GF-D8 (cell line): Measurements from ENCODE around the gene SLX4IP.
"Not testable (repeated sequence)": the region's sequence is repeated elsewhere in the genome, so short reads cannot be mapped to it uniquely, and the experiment has no call there.

ENCODE experiments used
- DNase-seq: peaks from one replicate; lab custom pipeline; 2025; lab: John Stamatoyannopoulos, UW

The SLX4IP gene

DNA sequence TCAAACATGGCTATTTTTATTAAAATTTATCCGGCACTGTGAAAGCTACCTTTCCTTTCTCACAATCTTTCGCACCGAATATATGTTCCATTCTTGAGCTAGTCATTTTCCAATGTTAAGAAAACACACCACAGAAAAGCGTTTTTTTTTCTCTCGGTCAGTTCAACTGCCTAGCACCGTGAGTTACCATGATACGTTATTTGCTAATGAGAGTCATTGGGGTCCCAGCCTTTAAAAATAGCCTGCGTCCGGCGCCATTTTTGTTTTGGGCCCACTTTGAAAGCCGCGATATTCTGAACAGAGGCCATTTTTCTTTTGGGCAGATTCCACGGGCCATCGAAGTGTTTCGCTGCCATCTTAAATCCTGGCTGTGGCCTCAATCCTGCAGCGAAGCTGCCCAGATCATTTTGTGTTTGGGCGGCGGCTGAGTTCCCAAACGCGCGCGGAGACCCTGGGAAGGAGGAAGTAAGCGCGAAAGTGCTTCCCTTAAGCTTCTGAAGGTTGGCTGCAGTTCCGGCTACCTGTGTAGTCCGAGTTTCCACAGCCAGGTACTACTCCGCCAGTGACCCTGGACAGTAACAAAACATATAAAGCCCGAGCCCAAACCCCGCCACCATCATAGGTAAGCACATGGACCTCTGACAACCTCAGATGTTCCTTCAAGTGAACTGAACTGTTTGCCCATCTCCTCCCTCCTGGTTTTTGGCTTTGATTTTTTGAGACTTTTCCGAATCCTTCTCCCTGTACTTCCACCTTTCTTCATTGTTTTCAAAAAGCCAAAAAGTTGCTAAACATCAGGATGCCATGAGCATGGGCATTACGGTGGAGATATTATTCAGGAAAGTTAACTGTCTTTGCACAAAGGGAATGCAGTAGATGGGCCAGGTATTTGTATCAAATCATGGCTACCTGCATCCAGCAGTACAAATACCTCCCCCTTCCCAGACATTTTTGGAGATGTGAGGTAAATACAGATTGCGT, at the start of gene SLX4IP:
SLX4IP (plus strand) TSS at position 474 of the 981 bp plus-strand sequence. CDS start 22,900 bp downstream, outside the sequence.
- peak; percentile 93 for DNase-seq

- no peak for DNase-seq
Observed at GRCh38 chr20:10385850-10386544, 49.1 kb upstream of the SLX4IP start.

GRCh38 chr20:10387686-10388085, 47.4 kb upstream of the SLX4IP start:
- no peak for DNase-seq

- DNase-seq, result no peak
Observed at GRCh38 chr20:10388597-10388996, 46.5 kb upstream of the SLX4IP start.

GRCh38 chr20:10390709-10391108, 44.4 kb upstream of the SLX4IP start:
- DNase-seq, result no peak

GRCh38 chr20:10394752-10395151, 40.4 kb upstream of the SLX4IP start:
- not testable (repeated sequence) for DNase-seq

DNA sequence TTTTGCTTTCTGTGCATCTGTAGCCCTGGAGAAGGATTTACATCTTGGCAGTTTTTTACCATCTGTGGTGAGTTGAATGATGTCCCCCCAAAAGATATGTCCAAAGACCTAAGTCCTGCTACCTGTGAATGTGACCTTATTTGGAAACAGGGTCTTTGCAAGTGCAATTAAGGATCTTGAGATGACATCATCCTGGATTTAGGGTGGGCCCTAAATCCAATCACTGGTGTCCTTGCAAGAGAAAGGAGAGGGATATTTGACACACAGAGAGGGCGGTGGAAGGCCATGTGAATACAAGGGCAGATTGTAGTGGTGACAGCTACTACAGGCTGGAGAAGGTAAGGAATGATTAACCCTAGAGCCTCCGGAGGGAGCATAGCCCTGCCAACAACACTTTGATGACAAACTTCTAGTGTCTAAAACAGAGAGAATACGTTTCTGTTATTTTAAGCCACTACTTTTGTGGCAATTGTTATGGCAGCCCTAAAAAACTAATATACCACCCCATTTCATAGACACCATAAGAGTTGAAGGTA, 36.2 kb upstream of the SLX4IP start:
- no peak for DNase-seq

GRCh38 chr20:10402938-10403608, 32.0 kb upstream of the SLX4IP start:
- DNase-seq, result no peak

DNA sequence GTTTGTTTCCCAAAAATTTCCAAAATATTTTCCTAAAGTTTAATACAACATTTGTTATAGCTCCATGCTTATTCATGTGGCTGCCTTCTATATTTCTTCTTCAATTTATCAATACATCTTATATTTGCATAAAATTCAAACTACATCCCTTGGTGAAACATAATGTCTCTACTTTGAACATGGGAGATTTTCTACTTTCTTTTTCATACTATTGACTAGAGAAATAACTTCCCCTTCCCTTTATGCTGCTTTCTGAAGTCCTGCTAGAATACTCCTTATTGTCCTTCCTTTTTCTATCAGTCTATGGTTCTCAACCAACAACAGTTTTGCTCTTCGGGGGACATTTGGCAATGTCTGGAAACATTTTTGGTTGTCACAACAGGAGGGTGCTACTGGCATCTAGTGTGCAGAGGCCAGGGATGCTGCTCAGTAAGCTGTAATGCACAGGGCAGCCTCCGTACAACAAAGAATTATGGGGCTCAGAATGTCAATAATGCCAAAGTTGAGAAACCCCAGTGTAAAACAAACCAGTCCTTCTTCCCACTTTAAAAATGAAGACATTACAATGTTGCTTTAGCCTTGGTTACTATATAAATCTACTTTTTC, 31.0 kb upstream of the SLX4IP start:
- DNase-seq, result no peak

GRCh38 chr20:10404959-10405530, 30.1 kb upstream of the SLX4IP start:
- DNase-seq, result no peak

- DNase-seq, result no peak
Observed at GRCh38 chr20:10408108-10408813, 26.8 kb upstream of the SLX4IP start.

DNA sequence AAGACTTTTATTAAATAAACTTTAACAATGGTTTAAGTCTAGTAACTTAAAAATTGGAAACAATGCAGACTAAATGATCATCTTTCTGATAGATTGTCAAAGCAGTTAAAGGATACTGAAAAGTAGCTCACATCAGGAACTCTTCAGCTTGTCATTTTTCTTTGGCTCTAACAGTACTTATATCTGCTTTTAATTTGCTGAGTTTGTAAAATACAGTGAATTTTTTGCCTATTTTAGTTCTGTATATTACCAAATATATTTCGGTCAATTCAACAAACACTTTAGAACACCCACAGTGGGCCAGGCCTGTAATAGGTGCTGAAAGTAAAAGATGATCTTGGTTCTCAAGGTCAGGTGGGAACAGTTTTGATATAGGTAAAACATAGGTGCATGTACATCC, 23.4 kb upstream of the SLX4IP start:
- DNase-seq, result no peak

GRCh38 chr20:10412591-10413408, 22.3 kb upstream of the SLX4IP start:
- DNase-seq, result no peak

- no peak for DNase-seq
Observed at GRCh38 chr20:10415013-10415650, 20.0 kb upstream of the SLX4IP start.

DNA sequence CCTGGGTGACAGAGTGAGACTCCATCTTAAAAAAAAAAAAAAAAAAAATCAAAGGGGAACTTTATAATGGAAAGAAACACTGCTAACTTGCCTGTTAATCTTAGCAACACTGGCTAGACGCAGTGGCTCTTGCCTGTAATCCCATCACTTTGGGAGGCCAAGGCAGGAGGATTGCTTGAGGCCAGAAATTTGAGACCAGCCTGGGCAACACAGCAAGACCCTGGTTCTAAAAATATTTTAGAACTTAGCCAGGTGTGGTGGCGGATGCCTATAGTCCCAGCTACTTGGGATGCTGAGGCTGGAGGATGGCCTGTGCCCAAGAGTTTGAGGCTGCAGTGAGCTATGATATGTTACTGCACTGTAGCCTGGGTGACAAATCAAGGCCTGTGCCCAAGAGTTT, 17.9 kb upstream of the SLX4IP start:
- not testable (repeated sequence) for DNase-seq

DNA sequence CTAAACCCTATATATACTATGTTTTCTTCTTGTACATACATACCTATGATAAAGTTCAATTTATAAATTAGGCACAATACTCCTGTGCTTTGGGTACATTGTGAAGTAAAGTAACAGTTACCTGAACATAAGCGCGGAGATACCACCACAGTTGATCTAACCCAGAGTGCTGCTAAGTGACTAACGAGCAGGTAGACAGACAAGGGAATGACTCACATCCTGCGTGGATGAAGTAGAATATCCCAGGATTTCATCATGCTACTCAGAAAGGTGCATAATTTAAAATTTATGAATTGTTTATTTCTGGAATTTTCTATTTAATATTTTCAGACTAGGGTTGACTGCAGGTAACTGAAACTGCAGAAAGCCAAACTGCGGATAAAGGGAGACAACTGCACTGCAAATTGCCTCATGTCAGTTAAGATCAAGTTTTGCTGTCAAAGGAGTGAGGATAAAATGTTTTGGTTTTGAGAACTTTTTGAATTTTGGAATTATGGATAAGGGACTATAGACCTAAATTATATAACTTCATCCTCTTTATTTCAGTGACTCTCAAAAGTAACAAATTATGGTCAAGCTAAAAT, 15.5 kb upstream of the SLX4IP start:
- no peak for DNase-seq

DNA sequence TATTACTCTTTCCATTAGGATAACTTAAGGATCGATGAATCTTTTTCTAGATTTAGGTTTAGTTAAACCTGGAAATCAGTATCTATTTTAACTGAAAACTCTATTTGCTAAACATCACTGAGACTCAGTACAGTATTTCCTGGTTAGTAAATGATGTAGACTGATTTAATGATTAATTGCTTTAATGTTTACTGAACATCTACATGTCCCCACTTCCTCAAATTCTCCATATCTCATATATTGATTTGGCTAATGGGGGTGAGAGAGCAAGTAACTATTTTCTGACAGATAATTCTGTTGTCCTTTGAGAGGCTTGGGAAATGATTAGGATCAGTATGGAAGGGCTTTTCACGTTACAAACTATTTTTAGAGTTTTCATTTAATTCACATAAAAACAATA, 11.4 kb upstream of the SLX4IP start:
- DNase-seq, result no peak

GRCh38 chr20:10427060-10427692, 7.9 kb upstream of the SLX4IP start:
- DNase-seq, result no peak

- no peak for DNase-seq
Observed at GRCh38 chr20:10428008-10428407, 7.1 kb upstream of the SLX4IP start.
